Measurements from ENCODE around the gene SHROOM1. TPM values are rescaled to one million over a fixed set of nuclear protein-coding genes. Genes with fewer than 3 reads are reported as not detected.

Gene SHROOM1
- total and polyA plus RNA-seq, 9 of the 15 experiments (the other 6 are each of a cell fraction or from before 2014, with no cell fraction given) = 0.44 to 26.5 (median 11.9) TPM

DNA sequence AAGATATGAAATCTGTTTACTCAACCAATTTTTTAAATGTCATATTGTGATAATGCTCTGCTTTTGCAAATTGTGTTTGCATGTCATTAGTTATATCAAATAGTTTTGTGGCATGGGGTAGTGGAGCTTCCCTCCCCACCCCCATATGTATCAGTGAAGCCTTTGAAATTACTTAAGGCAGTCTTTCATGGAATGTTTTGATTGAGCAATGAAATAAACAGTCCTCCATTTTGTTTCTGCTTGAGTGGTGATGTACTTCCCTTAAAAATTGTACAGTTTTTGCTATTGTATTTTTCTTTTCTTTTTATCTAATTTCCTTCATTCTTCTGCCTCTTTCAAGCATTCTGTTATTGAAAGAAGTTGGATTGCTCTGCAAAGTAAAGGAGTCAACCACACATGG lies 13.9 kb downstream of the SHROOM1 start (continued):
- TF ChIP-seq, protein P1, sequence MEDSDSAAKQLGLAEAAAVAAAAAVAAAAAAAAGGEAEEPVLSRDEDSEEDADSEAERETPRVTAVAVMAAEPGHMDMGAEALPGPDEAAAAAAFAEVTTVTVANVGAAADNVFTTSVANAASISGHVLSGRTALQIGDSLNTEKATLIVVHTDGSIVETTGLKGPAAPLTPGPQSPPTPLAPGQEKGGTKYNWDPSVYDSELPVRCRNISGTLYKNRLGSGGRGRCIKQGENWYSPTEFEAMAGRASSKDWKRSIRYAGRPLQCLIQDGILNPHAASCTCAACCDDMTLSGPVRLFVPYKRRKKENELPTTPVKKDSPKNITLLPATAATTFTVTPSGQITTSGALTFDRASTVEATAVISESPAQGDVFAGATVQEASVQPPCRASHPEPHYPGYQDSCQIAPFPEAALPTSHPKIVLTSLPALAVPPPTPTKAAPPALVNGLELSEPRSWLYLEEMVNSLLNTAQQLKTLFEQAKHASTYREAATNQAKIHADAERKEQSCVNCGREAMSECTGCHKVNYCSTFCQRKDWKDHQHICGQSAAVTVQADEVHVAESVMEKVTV (CRISPR knock-in tag; IDR thresholded peaks at IDR 0.05) = no peak
- no peak for TF ChIP-seq ZNF717 (CRISPR knock-in tag; IDR thresholded peaks at IDR 0.05)
- TF ChIP-seq ZNF668 (CRISPR knock-in tag; IDR thresholded peaks at IDR 0.05) = no peak
- TF ChIP-seq ZBTB8A (IDR thresholded peaks at IDR 0.05; ENCODE audit: partially characterized antibody) = no peak
- no peak for TF ChIP-seq ZNF408 (CRISPR knock-in tag; IDR thresholded peaks at IDR 0.05; ENCODE audit: low read depth)
- TF ChIP-seq, protein P2, sequence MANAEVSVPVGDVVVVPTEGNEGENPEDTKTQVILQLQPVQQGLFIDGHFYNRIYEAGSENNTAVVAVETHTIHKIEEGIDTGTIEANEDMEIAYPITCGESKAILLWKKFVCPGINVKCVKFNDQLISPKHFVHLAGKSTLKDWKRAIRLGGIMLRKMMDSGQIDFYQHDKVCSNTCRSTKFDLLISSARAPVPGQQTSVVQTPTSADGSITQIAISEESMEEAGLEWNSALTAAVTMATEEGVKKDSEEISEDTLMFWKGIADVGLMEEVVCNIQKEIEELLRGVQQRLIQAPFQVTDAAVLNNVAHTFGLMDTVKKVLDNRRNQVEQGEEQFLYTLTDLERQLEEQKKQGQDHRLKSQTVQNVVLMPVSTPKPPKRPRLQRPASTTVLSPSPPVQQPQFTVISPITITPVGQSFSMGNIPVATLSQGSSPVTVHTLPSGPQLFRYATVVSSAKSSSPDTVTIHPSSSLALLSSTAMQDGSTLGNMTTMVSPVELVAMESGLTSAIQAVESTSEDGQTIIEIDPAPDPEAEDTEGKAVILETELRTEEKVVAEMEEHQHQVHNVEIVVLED (CRISPR knock-in tag; IDR thresholded peaks at IDR 0.05) = no peak
- TF ChIP-seq, protein P3, sequence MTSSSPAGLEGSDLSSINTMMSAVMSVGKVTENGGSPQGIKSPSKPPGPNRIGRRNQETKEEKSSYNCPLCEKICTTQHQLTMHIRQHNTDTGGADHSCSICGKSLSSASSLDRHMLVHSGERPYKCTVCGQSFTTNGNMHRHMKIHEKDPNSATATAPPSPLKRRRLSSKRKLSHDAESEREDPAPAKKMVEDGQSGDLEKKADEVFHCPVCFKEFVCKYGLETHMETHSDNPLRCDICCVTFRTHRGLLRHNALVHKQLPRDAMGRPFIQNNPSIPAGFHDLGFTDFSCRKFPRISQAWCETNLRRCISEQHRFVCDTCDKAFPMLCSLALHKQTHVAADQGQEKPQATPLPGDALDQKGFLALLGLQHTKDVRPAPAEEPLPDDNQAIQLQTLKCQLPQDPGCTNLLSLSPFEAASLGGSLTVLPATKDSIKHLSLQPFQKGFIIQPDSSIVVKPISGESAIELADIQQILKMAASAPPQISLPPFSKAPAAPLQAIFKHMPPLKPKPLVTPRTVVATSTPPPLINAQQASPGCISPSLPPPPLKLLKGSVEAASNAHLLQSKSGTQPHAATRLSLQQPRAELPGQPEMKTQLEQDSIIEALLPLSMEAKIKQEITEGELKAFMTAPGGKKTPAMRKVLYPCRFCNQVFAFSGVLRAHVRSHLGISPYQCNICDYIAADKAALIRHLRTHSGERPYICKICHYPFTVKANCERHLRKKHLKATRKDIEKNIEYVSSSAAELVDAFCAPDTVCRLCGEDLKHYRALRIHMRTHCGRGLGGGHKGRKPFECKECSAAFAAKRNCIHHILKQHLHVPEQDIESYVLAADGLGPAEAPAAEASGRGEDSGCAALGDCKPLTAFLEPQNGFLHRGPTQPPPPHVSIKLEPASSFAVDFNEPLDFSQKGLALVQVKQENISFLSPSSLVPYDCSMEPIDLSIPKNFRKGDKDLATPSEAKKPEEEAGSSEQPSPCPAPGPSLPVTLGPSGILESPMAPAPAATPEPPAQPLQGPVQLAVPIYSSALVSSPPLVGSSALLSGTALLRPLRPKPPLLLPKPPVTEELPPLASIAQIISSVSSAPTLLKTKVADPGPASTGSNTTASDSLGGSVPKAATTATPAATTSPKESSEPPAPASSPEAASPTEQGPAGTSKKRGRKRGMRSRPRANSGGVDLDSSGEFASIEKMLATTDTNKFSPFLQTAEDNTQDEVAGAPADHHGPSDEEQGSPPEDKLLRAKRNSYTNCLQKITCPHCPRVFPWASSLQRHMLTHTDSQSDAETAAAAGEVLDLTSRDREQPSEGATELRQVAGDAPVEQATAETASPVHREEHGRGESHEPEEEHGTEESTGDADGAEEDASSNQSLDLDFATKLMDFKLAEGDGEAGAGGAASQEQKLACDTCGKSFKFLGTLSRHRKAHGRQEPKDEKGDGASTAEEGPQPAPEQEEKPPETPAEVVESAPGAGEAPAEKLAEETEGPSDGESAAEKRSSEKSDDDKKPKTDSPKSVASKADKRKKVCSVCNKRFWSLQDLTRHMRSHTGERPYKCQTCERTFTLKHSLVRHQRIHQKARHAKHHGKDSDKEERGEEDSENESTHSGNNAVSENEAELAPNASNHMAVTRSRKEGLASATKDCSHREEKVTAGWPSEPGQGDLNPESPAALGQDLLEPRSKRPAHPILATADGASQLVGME (CRISPR knock-in tag; IDR thresholded peaks at IDR 0.05) = no peak

Measured in K562 (cell line).